Measurements from ENCODE around the gene ADGRG1. TPM values are rescaled to one million over a fixed set of nuclear protein-coding genes. Genes with fewer than 3 reads are reported as not detected.

Gene ADGRG1
- total and polyA plus RNA-seq, 2 experiments from 2014 or later, result 0.21 TPM; not detected in 1

DNA sequence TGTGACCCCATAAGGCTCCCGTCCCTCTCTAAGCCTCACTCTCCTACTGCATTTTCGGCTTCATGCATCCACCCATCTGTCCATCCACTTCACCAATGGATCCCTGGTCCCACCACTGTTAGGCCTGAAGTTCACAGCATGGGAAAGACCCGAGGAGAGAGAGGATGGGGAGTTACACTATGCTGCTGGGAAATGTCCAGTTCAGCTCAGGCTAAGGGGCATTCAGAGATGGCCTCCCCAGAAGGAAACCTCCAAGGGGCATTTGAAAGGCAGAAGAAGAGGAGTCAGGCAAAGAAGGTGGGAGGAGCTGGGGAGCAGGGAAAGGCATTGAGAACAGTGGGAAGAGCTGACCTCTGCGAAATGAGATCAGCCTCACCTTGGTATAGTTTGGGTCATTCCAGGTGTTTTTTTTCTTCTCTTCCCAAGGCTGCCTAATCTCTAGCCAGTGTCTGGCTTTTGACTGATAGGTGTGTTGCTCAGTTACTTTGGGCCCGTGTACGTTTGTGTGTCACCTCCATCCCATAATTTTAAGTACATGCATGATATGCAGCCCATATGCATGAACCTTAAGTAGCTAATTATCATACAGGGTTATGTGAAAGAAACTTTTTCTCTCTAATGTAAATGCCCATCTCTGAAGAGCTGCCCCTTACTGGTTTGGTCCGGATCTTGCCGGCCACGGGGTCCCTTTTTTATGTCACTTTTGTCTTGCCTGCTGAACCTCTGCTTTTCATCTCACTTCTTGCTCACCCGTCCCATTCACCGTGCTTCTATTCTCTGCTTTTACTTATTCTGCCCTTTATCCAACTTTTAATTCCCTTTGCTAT, 54.6 kb downstream of the ADGRG1 start:
- Histone ChIP-seq H3K36me3 (no peaks in the 10 kb centered on the region), H3K4me3 (no peak overlapping the region), H3K9me3 (ENCODE audit: low read depth) (no peaks in the 10 kb centered on the region), H3K27me3 (no peaks in the 10 kb centered on the region), H3K27ac (no peak overlapping the region), H3K4me1 (ENCODE audit: low read depth) (peaks cover 11% of the 10 kb centered on the region)
- DNase-seq (ENCODE audit: low read depth in 1 of 2, low spot score in 1 of 2), result no peak
- TF ChIP-seq CTCF (IDR thresholded peaks at IDR 0.05; ENCODE audit: low read depth, low read length), result no peak

- H3K4me1 ChIP-seq (ENCODE audit: low read depth), result peaks cover 9% of the 10 kb centered on the region
- no peak for DNase-seq (ENCODE audit: low read depth in 1 of 2, low spot score in 1 of 2)
- H3K9me3 ChIP-seq (ENCODE audit: low read depth), result no peaks in the 10 kb centered on the region
- H3K27me3 ChIP-seq, result no peaks in the 10 kb centered on the region
- no peak overlapping the region for H3K27ac ChIP-seq
- no peak for TF ChIP-seq CTCF (IDR thresholded peaks at IDR 0.05; ENCODE audit: low read depth, low read length)
- no peak overlapping the region for H3K4me3 ChIP-seq
- H3K36me3 ChIP-seq, result no peaks in the 10 kb centered on the region
Measured at GRCh38 chr16:57683636-57684545, 55.5 kb downstream of the ADGRG1 start.

DNA sequence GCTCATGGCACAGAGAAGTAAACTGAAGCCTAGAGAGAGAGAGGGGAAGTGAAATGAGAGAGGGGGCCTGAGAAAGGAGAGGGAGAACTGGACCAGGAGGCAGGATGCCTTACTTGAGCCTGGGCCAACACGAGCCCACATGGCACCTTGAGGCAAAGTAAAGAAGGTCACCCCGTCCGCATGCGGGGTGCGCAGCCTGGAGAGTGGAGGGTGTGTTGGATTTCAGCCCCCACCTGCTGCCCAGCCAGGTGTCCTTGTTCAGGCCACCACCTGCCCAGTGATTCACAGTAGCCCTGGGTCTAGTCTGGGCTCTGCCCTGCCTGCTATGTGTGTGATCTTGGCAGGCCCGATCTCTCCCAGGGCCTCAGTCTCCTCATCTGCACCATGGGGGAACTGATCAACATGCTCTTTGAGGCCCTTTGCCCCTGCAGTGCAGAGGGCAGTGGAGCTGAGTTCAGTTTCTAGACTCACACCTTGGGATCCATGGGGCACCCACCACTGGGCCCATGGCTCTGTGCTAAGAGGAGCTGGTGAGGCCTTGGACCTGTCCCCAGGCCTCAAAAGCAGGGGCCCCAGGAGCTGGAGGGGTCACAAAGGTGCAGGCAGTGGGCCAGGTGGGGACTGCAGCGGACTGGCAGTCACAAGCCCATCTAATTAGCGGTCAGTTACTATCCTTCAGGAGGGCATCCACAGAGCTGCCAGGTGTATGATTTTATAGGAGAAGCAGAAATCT, 56.4 kb downstream of the ADGRG1 start:
- Histone ChIP-seq H3K4me3 (no peak overlapping the region), H3K4me1 (ENCODE audit: low read depth) (peaks cover 14% of the 10 kb centered on the region), H3K36me3 (no peaks in the 10 kb centered on the region), H3K27me3 (no peaks in the 10 kb centered on the region), H3K9me3 (ENCODE audit: low read depth) (no peaks in the 10 kb centered on the region), H3K27ac (no peak overlapping the region)
- TF ChIP-seq CTCF (IDR thresholded peaks at IDR 0.05; ENCODE audit: low read depth, low read length), result no peak
- no peak for DNase-seq (ENCODE audit: low read depth in 1 of 2, low spot score in 1 of 2)

DNA sequence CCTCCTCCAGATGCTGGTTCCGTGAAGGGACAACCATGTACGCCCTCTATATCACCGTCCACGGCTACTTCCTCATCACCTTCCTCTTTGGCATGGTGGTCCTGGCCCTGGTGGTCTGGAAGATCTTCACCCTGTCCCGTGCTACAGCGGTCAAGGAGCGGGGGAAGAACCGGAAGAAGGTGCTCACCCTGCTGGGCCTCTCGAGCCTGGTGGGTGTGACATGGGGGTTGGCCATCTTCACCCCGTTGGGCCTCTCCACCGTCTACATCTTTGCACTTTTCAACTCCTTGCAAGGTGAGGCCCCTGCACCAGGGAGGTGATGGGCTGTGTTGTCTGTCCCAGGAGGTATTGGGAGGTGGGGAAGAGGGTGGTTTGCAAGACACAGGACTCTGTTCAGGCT, 57.2 kb downstream of the ADGRG1 start:
- Histone ChIP-seq H3K4me3 (no peak overlapping the region), H3K27ac (no peak overlapping the region), H3K9me3 (ENCODE audit: low read depth) (no peaks in the 10 kb centered on the region), H3K36me3 (no peaks in the 10 kb centered on the region), H3K4me1 (ENCODE audit: low read depth) (peaks cover 16% of the 10 kb centered on the region), H3K27me3 (no peaks in the 10 kb centered on the region)
- no peak for TF ChIP-seq CTCF (IDR thresholded peaks at IDR 0.05; ENCODE audit: low read depth, low read length)
- no peak for DNase-seq (ENCODE audit: low read depth in 1 of 2, low spot score in 1 of 2)

DNA sequence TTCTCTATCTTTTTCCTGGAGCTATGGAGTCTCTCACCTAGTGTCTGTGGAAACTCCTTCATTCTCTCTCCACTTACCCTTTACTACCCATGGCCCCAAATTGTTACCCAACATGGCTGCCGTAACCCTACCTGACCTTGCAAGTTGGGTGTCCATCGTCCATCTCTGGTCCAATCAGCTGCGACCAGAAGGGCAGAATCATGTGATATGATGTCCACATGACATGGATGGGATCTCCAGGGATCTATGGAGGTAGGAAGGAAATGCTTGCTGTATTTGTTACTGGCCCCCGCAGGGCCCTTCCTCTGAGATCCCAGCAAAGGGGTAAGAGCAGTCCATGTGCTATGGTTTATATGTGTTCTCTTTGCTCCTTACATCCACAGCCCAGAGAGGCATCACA, 58.1 kb downstream of the ADGRG1 start:
- no peak overlapping the region for H3K4me3 ChIP-seq
- peaks cover 16% of the 10 kb centered on the region for H3K4me1 ChIP-seq (ENCODE audit: low read depth)
- H3K27me3 ChIP-seq, result no peaks in the 10 kb centered on the region
- no peaks in the 10 kb centered on the region for H3K9me3 ChIP-seq (ENCODE audit: low read depth)
- no peaks in the 10 kb centered on the region for H3K36me3 ChIP-seq
- DNase-seq (ENCODE audit: low read depth in 1 of 2, low spot score in 1 of 2), result no peak
- TF ChIP-seq CTCF (IDR thresholded peaks at IDR 0.05; ENCODE audit: low read depth, low read length), result no peak
- H3K27ac ChIP-seq, result no peak overlapping the region
